Neural cell (in vitro differentiated cells): ENCODE data around the gene MAP4K4.

ENCODE experiments used
- EP300 ChIP-seq: fragments of 450-650 bp; conservative IDR thresholded peaks from 2 replicates; pipeline ENCODE4 v1.6.1; 2014; ENCODE audit warnings: antibody characterized with exemption, mild to moderate bottlenecking, moderate library complexity; ENCODE audit not compliant: poor library complexity, severe bottlenecking
- EZH2 ChIP-seq: fragments of 200-600, 300-800 bp; shearing (Covaris generic), sonication (generic); IDR thresholded peaks from 2 replicates; pipeline ENCODE4 v1.6.1; 2014; ENCODE audit warnings: antibody characterized with exemption, low read length, borderline replicate concordance, mild to moderate bottlenecking; ENCODE audit not compliant: insufficient read depth, poor library complexity, severe bottlenecking
- MXI1 ChIP-seq: fragments of 450-650 bp; conservative IDR thresholded peaks from 2 replicates; pipeline ENCODE4 v1.6.1; 2014; ENCODE audit warnings: antibody characterized with exemption, mild to moderate bottlenecking; ENCODE audit not compliant: poor library complexity, severe bottlenecking
- POLR2AphosphoS5 ChIP-seq: IDR thresholded peaks from 2 replicates; pipeline ENCODE4 v1.6.1; 2012
- RAD21 ChIP-seq: fragments of 450-650 bp; conservative IDR thresholded peaks from 2 replicates; pipeline ENCODE4 v1.6.1; 2014; ENCODE audit warnings: antibody characterized with exemption, mild to moderate bottlenecking, moderate library complexity
- SMC3 ChIP-seq: fragments of 450-650 bp; conservative IDR thresholded peaks from 2 replicates; pipeline ENCODE4 v1.6.1; 2014; ENCODE audit warnings: antibody characterized with exemption, mild to moderate bottlenecking, moderate library complexity; ENCODE audit not compliant: poor library complexity
- TAF1 ChIP-seq: IDR thresholded peaks from 2 replicates; pipeline ENCODE4 v1.6.1; 2012; ENCODE audit warnings: low read depth
- TF ChIP-seq, protein P1 (sequence below): fragments of 450-650 bp; IDR thresholded peaks from 2 replicates; pipeline ENCODE4 v1.5.1; 2014; ENCODE audit warnings: antibody characterized with exemption, mild to moderate bottlenecking, moderate library complexity; ENCODE audit not compliant: poor library complexity, severe bottlenecking
- TF ChIP-seq, protein P2 (sequence below): IDR thresholded peaks from 2 replicates; pipeline ENCODE4 v1.6.1; 2012; ENCODE audit warnings: borderline replicate concordance

DNA sequence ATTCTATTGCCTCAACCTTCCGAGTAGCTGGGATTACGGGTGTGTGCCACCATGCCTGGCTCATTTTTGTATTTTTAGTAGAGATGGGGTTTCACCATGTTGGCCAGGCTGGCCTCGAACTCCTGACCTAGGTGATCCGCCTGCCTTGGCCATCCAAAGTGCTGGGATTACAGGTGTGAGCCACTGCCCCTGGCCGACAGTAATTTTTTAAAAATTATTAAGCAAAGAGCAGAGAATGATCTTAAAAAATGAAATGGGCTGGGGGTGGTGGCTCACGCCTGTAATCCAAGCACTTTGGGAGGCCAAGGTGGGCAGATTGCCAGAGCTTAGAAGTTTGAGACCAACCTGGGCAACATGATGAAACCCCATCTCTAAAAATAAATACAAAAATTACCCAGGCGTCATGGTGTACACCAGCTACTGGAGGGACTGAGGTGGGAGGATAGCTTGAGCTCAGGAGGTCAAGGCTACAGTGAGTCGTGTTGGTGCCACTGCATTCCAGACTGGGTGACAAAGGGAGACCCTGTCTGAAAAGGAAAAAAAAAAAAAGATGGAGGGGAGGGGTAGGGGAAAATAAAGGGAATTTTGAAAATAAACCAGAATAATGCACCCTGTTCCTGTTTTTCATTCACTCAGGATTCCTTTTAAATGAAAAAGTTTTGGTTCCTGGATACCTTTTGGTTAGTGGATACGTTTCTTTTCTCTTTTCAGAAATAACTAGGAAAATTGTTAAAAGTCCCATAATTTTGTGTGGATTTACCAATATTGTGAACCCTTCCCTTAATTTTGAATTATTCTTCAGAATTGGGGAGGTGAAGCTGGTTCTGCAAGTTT, 33.9 kb downstream of the MAP4K4 start:
- TF ChIP-seq, protein P1, sequence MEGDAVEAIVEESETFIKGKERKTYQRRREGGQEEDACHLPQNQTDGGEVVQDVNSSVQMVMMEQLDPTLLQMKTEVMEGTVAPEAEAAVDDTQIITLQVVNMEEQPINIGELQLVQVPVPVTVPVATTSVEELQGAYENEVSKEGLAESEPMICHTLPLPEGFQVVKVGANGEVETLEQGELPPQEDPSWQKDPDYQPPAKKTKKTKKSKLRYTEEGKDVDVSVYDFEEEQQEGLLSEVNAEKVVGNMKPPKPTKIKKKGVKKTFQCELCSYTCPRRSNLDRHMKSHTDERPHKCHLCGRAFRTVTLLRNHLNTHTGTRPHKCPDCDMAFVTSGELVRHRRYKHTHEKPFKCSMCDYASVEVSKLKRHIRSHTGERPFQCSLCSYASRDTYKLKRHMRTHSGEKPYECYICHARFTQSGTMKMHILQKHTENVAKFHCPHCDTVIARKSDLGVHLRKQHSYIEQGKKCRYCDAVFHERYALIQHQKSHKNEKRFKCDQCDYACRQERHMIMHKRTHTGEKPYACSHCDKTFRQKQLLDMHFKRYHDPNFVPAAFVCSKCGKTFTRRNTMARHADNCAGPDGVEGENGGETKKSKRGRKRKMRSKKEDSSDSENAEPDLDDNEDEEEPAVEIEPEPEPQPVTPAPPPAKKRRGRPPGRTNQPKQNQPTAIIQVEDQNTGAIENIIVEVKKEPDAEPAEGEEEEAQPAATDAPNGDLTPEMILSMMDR = no peak
- TF ChIP-seq RAD21 (no peak), POLR2AphosphoS5 (no peak), EP300 (no peak), EZH2 (no peak), MXI1 (no peak), TAF1 (no peak), SMC3 (no peak)
- TF ChIP-seq, protein P2, sequence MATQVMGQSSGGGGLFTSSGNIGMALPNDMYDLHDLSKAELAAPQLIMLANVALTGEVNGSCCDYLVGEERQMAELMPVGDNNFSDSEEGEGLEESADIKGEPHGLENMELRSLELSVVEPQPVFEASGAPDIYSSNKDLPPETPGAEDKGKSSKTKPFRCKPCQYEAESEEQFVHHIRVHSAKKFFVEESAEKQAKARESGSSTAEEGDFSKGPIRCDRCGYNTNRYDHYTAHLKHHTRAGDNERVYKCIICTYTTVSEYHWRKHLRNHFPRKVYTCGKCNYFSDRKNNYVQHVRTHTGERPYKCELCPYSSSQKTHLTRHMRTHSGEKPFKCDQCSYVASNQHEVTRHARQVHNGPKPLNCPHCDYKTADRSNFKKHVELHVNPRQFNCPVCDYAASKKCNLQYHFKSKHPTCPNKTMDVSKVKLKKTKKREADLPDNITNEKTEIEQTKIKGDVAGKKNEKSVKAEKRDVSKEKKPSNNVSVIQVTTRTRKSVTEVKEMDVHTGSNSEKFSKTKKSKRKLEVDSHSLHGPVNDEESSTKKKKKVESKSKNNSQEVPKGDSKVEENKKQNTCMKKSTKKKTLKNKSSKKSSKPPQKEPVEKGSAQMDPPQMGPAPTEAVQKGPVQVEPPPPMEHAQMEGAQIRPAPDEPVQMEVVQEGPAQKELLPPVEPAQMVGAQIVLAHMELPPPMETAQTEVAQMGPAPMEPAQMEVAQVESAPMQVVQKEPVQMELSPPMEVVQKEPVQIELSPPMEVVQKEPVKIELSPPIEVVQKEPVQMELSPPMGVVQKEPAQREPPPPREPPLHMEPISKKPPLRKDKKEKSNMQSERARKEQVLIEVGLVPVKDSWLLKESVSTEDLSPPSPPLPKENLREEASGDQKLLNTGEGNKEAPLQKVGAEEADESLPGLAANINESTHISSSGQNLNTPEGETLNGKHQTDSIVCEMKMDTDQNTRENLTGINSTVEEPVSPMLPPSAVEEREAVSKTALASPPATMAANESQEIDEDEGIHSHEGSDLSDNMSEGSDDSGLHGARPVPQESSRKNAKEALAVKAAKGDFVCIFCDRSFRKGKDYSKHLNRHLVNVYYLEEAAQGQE = no peak
